ENCODE measurements around the gene TBC1D9B.

GRCh38 chr5:179864686-179865085 lies 43.0 kb downstream of the TBC1D9B start:
- no peak for TF ChIP-seq POLR2AphosphoS5 (IDR thresholded peaks at IDR 0.05; ENCODE audit: low read depth, low read length)
- TF ChIP-seq YY1 (IDR thresholded peaks at IDR 0.05; ENCODE audit: extremely low read depth, insufficient replicate concordance, low read depth, low read length), result no peak
- TF ChIP-seq SP1 (IDR thresholded peaks at IDR 0.05; ENCODE audit: low read depth), result no peak
- TF ChIP-seq, protein P1, sequence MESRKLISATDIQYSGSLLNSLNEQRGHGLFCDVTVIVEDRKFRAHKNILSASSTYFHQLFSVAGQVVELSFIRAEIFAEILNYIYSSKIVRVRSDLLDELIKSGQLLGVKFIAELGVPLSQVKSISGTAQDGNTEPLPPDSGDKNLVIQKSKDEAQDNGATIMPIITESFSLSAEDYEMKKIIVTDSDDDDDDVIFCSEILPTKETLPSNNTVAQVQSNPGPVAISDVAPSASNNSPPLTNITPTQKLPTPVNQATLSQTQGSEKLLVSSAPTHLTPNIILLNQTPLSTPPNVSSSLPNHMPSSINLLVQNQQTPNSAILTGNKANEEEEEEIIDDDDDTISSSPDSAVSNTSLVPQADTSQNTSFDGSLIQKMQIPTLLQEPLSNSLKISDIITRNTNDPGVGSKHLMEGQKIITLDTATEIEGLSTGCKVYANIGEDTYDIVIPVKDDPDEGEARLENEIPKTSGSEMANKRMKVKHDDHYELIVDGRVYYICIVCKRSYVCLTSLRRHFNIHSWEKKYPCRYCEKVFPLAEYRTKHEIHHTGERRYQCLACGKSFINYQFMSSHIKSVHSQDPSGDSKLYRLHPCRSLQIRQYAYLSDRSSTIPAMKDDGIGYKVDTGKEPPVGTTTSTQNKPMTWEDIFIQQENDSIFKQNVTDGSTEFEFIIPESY (IDR thresholded peaks at IDR 0.05; ENCODE audit: extremely low read depth, insufficient replicate concordance, low read length), result no peak
- TF ChIP-seq, protein P2, sequence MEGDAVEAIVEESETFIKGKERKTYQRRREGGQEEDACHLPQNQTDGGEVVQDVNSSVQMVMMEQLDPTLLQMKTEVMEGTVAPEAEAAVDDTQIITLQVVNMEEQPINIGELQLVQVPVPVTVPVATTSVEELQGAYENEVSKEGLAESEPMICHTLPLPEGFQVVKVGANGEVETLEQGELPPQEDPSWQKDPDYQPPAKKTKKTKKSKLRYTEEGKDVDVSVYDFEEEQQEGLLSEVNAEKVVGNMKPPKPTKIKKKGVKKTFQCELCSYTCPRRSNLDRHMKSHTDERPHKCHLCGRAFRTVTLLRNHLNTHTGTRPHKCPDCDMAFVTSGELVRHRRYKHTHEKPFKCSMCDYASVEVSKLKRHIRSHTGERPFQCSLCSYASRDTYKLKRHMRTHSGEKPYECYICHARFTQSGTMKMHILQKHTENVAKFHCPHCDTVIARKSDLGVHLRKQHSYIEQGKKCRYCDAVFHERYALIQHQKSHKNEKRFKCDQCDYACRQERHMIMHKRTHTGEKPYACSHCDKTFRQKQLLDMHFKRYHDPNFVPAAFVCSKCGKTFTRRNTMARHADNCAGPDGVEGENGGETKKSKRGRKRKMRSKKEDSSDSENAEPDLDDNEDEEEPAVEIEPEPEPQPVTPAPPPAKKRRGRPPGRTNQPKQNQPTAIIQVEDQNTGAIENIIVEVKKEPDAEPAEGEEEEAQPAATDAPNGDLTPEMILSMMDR (IDR thresholded peaks at IDR 0.05 in 2 of 3, conservative IDR thresholded peaks at IDR 0.05 in 1 of 3; ENCODE audit: borderline replicate concordance in 1 of 3, insufficient read depth in 1 of 3, low read depth in 2 of 3, low read length in 2 of 3), result no peak

All from HCT116 (cell line).